Thyroid gland (tissue), 4 donors: Measurements from ENCODE around the gene EHD4. TPM values are rescaled to one million over a fixed set of nuclear protein-coding genes. Genes with fewer than 3 reads are reported as not detected.

Experiments used
- DNase-seq, 2 donors: peaks; one replicate each; pipeline ENCODE4 v3.0.0-alpha.2; 2019
- H3K27ac ChIP-seq, 3 donors: fragments of 200-600 bp; sonication (generic); 1 replicate in 2 of 3; 2 replicates in 1 of 3; pipeline ENCODE4 v1.5.1; 2016 to 2019; ENCODE audit warnings: mild to moderate bottlenecking in 1 of 3, moderate library complexity in 1 of 3
- H3K27me3 ChIP-seq: fragments of 200-600 bp; sonication (generic); one replicate; pipeline ENCODE4 v1.5.1; 2019
- H3K36me3 ChIP-seq, 2 donors: fragments of 200-600 bp; sonication (generic); one replicate each; pipeline ENCODE4 v1.5.1; 2016 to 2019
- H3K4me1 ChIP-seq, 2 donors: fragments of 200-600 bp; sonication (generic); one replicate each; pipeline ENCODE4 v1.5.1; 2017 to 2019
- H3K4me3 ChIP-seq, 3 donors: fragments of 200-600 bp; sonication (generic); replicated peaks in 1 of 3; 1 replicate in 2 of 3; 2 replicates in 1 of 3; pipeline ENCODE4 v1.5.1; 2016; ENCODE audit warnings: mild to moderate bottlenecking in 1 of 3
- H3K9me3 ChIP-seq: fragments of 200-600 bp; sonication (generic); one replicate; pipeline ENCODE4 v1.5.1; 2017
- CTCF ChIP-seq, 6 experiments: fragments of 200-600 bp in 3 of 6; fragments of 450-650 bp in 3 of 6; sonication (generic) in 3 of 6; IDR thresholded peaks; one replicate each; pipeline ENCODE4 v1.5.1; 2016 to 2019; ENCODE audit warnings: antibody characterized with exemption in 6 of 6, mild to moderate bottlenecking in 2 of 6, inconsistent platforms in 1 of 6, moderate library complexity in 1 of 6
- POLR2A ChIP-seq, 2 donors: fragments of 450-650 bp; IDR thresholded peaks; one replicate each; pipeline ENCODE4 v1.6.1; 2017; ENCODE audit warnings: antibody characterized with exemption in 2 of 2, mild to moderate bottlenecking in 2 of 2, moderate library complexity in 1 of 2
- WGBS, 2 donors: methylation state at CpG; one replicate each; pipeline ENCODE4 v1.1.5; 2017; 5-methylcytosine and 5-hydroxymethylcytosine counted together
- intact Hi-C: fragments of 100-400 bp; cut with DNase I; formaldehyde crosslinking; loops from one replicate; pipeline ENCODE4 v1.15.1; 2023
- total RNA-seq, 4 donors: library from RNA; depleted of rRNA; stranded (reverse); fragments of >200 nt; gene quantifications; one replicate each; pipeline ENCODE4 v1.2.3, GENCODE V29; 2016

The EHD4 gene
- total RNA-seq, 4 donors from 2014 or later: 29.7 to 66.7 (median 37.9) TPM

GRCh38 chr15:41911691-41912345 lies 60.5 kb downstream of the EHD4 start:
- no peak for TF ChIP-seq CTCF (IDR thresholded peaks at IDR 0.05)
- no peak for TF ChIP-seq POLR2A (IDR thresholded peaks at IDR 0.05)
- DNase-seq: no peak
- peaks cover 17 to 22% of the 10 kb centered on the region in 2 donors for H3K36me3 ChIP-seq
- H3K4me1 ChIP-seq: peaks cover 0 to 1% of the 10 kb centered on the region in 2 donors
- H3K27me3 ChIP-seq: no peaks in the 10 kb centered on the region
- no peaks in the 10 kb centered on the region for H3K9me3 ChIP-seq
- H3K27ac ChIP-seq: no peak overlapping the region
- H3K4me3 ChIP-seq: no peak overlapping the region
- WGBS, 2 donors: 79 to 91% methylated on average over 10 to 14 of the region's 14 CpGs
- intact Hi-C loops: no loop called here

DNA sequence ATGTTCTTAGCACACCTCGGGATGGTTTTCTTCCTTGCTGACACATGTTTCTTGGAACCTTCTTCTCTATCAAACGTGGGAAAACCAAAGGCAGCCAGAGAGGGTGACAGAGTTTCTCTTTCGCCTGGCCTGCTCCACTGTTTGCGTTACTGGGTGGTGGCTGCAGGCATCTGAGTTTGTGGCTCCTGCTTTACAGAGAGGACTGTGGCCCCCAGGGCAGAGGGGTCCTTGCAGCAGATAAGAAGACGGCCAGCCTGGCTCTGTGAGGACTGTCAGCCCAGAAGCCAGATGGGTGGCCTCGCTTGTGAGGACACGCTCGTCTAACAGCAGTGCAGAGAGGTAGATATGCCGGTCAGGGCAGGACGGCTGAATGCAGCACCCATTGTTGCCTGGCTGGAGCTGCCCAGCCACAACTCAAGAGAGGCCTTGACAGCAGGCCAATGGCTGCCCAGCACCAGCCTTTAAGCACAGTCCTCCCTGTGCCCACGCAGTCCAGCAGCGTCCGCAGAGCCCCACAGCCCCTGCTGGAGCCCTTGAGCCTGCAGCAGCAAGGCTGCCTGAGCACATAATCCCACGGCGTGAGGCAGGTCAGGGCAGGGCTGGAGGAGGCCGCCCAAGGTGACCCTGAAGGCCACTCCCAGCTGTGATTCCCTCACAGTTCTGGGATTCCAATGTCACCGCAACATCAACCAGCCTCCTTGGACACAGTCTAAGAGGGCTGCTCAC lies 63.5 kb downstream of the EHD4 start:
- Histone ChIP-seq H3K36me3 (peaks cover 17 to 22% of the 10 kb centered on the region in 2 donors), H3K4me1 (peaks cover 0 to 5% of the 10 kb centered on the region in 2 donors), H3K27me3 (no peaks in the 10 kb centered on the region), H3K27ac (no peak overlapping the region), H3K9me3 (no peaks in the 10 kb centered on the region), H3K4me3 (no peak overlapping the region)
- intact Hi-C loops: no loop called here
- DNase-seq: no peak
- WGBS, 2 donors: 87 to 90% methylated on average over 12 of the region's 17 CpGs
- TF ChIP-seq POLR2A (IDR thresholded peaks at IDR 0.05): no peak
- TF ChIP-seq CTCF (IDR thresholded peaks at IDR 0.05): no peak

GRCh38 chr15:41907141-41907540 lies 65.2 kb downstream of the EHD4 start:
- no peak for DNase-seq
- Histone ChIP-seq H3K36me3 (peaks cover 17 to 22% of the 10 kb centered on the region in 2 donors), H3K4me1 (peaks cover 0 to 5% of the 10 kb centered on the region in 2 donors), H3K27me3 (no peaks in the 10 kb centered on the region), H3K9me3 (no peaks in the 10 kb centered on the region), H3K4me3 (no peak overlapping the region), H3K27ac (no peak overlapping the region)
- intact Hi-C loops: no loop called here
- no peak for TF ChIP-seq CTCF (IDR thresholded peaks at IDR 0.05)
- no peak for TF ChIP-seq POLR2A (IDR thresholded peaks at IDR 0.05)
- WGBS, 2 donors: 93 to 97% methylated on average over 1 to 3 of the region's 3 CpGs

GRCh38 chr15:41906608-41907007 lies 65.7 kb downstream of the EHD4 start:
- Histone ChIP-seq H3K27ac (no peak overlapping the region), H3K4me3 (no peak overlapping the region), H3K9me3 (no peaks in the 10 kb centered on the region), H3K27me3 (no peaks in the 10 kb centered on the region), H3K4me1 (peaks cover 0 to 5% of the 10 kb centered on the region in 2 donors), H3K36me3 (peaks cover 17 to 19% of the 10 kb centered on the region in 2 donors)
- WGBS, 2 donors: 100% methylated on average over 5 of the region's 5 CpGs; no CpG with 5 or more reads in 1 of the 2 donors
- no peak for DNase-seq
- intact Hi-C loops: no loop called here
- TF ChIP-seq POLR2A (IDR thresholded peaks at IDR 0.05) (no peak), CTCF (IDR thresholded peaks at IDR 0.05) (no peak)
